Stimulated activated CD8-positive, alpha-beta memory T cell treated with anti-CD3 and anti-CD28 coated beads, Interleukin-2, amount 100 ng/mL, for 48 hours (primary cell): ENCODE measurements around the gene MUC2.

Experiments
- DNase-seq, 2 donors: peaks; one replicate each; pipeline ENCODE4 v3.0.0-alpha.2; 2020; ENCODE audit warnings: low read depth in 2 of 2

Gene MUC2

GRCh38 chr11:1036931-1037330, 37.7 kb upstream of the MUC2 start:
- no peak for DNase-seq

GRCh38 chr11:1037506-1038055, 37.1 kb upstream of the MUC2 start:
- no peak for DNase-seq

- no peak for DNase-seq
Measured at GRCh38 chr11:1038361-1038760, 36.3 kb upstream of the MUC2 start.

- DNase-seq, result no peak
Measured at GRCh38 chr11:1038921-1039320, 35.8 kb upstream of the MUC2 start.

- no peak for DNase-seq
Measured at GRCh38 chr11:1039481-1040427, 34.9 kb upstream of the MUC2 start.

- no peak for DNase-seq
Measured at GRCh38 chr11:1040428-1041148, 34.1 kb upstream of the MUC2 start.

GRCh38 chr11:1041149-1041467, 33.6 kb upstream of the MUC2 start:
- DNase-seq, result no peak

GRCh38 chr11:1041471-1041870, 33.2 kb upstream of the MUC2 start:
- no peak for DNase-seq

GRCh38 chr11:1041936-1042608, 32.6 kb upstream of the MUC2 start:
- DNase-seq, result no peak

- no peak for DNase-seq
Measured at GRCh38 chr11:1042626-1043562, 31.8 kb upstream of the MUC2 start.

GRCh38 chr11:1043563-1044096, 31.0 kb upstream of the MUC2 start:
- no peak for DNase-seq

- no peak for DNase-seq
Measured at GRCh38 chr11:1044160-1044559, 30.5 kb upstream of the MUC2 start.

GRCh38 chr11:1047595-1048156, 27.0 kb upstream of the MUC2 start:
- no peak for DNase-seq

- DNase-seq, result no peak
Measured at GRCh38 chr11:1048375-1049070, 26.2 kb upstream of the MUC2 start.

- no peak for DNase-seq
Measured at GRCh38 chr11:1049071-1049405, 25.6 kb upstream of the MUC2 start.

GRCh38 chr11:1049431-1049891, 25.2 kb upstream of the MUC2 start:
- DNase-seq, result no peak

GRCh38 chr11:1049911-1050580, 24.6 kb upstream of the MUC2 start:
- no peak for DNase-seq

GRCh38 chr11:1050581-1051355, 23.9 kb upstream of the MUC2 start:
- DNase-seq, result peak; percentile 56
